ENCODE results near the gene CACNA1G. TPM values are rescaled to one million over a fixed set of nuclear protein-coding genes. Genes with fewer than 3 reads are reported as not detected.

Gene CACNA1G
- polyA plus RNA-seq, 3 donors, result 0.07 to 2.9 (median 0.64) TPM

DNA sequence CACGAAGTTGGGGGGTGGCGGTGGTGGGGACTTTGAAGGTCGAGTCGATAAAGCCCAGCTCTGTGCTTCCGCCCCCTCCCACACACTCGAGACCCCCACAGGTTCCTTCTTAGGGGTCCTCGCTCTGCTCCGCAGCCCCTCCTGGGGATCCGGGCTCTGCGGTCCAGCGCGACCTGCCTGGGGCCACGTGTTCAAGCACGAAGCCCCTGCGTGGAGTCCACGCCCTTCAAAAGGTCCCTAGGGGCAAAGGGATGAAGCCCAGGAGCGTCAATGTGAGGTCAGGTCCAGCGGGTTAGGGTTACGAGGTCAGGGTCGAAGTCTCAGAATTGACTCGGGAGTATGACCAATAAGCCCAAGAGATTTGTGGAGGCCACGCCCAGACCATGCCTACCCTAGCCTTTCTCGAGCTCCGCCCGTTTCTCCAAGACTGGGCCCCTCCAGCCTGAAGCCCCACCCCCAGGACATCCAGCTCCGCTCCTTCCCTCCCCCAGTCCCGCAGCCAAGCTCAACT lies 786 bp upstream of the CACNA1G start:
- H3K27ac ChIP-seq (ENCODE audit: low read depth, low read length), result no peak overlapping the region
- WGBS, 3 donors, result 2 to 5% (median 2%) methylated on average over 27 of the region's 27 CpGs

DNA sequence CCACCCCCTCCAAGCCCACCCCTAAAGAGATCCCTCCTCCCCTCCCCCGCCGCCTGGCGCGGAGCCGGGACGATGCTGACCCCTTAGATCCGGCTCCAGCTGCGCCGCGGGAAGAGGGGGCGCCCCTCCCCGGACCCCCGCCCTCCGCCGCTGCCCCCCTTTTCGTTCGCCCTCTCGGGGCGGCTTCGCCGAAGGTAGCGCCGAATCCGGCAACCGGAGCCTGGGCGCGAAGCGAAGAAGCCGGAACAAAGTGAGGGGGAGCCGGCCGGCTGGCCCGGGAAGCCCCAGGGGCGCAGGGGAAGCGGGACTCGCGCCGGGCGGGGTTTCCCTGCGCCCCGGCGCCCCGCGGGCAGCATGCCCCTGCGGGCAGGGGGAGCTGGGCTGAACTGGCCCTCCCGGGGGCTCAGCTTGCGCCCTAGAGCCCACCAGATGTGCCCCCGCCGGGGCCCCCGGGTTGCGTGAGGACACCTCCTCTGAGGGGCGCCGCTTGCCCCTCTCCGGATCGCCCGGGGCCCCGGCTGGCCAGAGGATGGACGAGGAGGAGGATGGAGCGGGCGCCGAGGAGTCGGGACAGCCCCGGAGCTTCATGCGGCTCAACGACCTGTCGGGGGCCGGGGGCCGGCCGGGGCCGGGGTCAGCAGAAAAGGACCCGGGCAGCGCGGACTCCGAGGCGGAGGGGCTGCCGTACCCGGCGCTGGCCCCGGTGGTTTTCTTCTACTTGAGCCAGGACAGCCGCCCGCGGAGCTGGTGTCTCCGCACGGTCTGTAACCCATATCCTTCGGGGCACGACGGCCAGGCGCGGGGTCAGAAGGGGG lies 623 bp downstream of the CACNA1G start:
- WGBS, 3 donors, result 1 to 2% (median 1%) methylated on average over 57 to 88 of the region's 88 CpGs
- H3K27ac ChIP-seq (ENCODE audit: low read depth, low read length), result no peak overlapping the region

- 1 to 5% (median 1%) methylated on average over 14 to 27 of the region's 27 CpGs for WGBS, 3 donors
- no peak overlapping the region for H3K27ac ChIP-seq (ENCODE audit: low read depth, low read length)
These were observed 1.2 kb downstream of the CACNA1G start for GRCh38 chr17:50561746-50562141.

GRCh38 chr17:50562242-50563091 lies 2.0 kb downstream of the CACNA1G start:
- 17 to 30% (median 21%) methylated on average over 19 to 22 of the region's 22 CpGs for WGBS, 3 donors
- no peak overlapping the region for H3K27ac ChIP-seq (ENCODE audit: low read depth, low read length)

GRCh38 chr17:50563092-50563511 lies 2.6 kb downstream of the CACNA1G start:
- no peak overlapping the region for H3K27ac ChIP-seq (ENCODE audit: low read depth, low read length)
- 57 to 74% (median 70%) methylated on average over 4 of the region's 4 CpGs for WGBS, 3 donors

- H3K27ac ChIP-seq (ENCODE audit: low read depth, low read length), result no peak overlapping the region
- WGBS, 3 donors, result 14 to 46% (median 18%) methylated on average over 19 of the region's 19 CpGs
These were observed 4.4 kb downstream of the CACNA1G start for GRCh38 chr17:50564916-50565315.

DNA sequence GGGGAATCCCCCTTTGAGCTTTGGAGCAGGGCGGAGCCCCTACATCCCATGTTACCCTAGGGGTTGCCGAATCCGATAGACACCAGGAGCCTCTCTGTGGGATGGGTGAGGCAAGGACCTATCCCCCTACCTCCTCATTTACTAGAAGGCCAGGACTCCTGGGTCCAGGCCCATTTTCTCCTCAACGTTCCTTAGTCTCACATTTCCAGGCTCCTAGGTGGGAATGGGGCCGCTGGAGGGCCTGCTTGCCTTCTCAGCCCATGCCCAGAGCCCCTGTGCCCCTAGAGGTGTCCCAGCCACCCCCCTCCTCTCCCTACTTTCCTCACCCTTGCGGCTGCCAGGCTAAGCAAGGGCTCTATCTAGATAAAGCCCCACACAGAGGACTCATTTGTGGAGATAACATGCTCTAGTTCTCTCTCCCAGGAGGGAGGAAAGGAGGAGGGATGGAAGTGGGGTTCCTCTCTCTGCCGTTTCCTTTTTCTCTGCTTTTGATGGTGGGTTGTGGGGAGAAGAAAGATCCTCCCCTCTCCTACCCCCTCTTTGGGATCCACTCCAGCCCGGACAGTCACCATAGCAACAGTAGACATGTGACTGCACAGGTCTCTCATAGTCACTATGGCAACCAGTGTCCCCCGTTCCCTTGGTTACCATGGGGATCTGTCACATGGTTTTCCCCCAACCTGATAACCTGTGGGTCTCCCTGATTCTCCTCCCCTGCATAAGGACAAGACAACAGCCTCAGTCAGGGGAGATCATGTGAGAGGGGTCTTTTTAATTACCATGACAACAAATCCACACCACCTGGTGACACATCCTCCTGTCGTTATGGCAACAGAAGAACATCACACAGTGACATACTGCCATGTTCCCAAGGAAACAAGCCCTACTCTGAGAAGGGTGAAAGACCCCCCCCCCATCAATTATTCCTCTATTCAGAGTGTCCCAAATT lies 5.2 kb downstream of the CACNA1G start:
- no peak overlapping the region for H3K27ac ChIP-seq (ENCODE audit: low read depth, low read length)
- 33 to 49% (median 42%) methylated on average over 10 of the region's 10 CpGs for WGBS, 3 donors

DNA sequence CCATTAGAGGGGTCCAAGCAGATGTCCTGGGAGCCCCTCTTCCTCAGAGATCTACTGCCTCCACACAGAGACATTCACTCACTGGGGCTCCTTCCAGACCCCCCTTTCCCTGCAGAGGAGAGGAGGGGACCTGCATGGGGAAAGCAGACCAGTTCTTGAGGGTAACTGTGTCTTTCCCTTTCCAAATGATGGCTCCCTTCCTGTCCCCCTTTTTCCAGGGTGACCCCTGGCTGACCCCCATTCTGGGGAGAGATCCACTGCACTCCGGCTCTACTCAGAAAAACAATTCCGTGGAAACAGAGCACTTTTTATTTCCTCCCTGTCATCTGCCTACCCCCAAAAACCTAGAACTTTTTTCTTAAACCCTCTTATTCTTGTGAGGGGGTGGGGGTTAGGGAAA lies 6.4 kb downstream of the CACNA1G start:
- 40 to 56% (median 43%) methylated on average over 2 of the region's 2 CpGs for WGBS, 3 donors

GRCh38 chr17:50568659-50569058 lies 8.1 kb downstream of the CACNA1G start:
- no peak overlapping the region for H3K27ac ChIP-seq (ENCODE audit: low read depth, low read length)
- 89 to 93% (median 92%) methylated on average over 12 of the region's 12 CpGs for WGBS, 3 donors

More for the DNA sequence above, 6.4 kb downstream of the CACNA1G start:
- no peak overlapping the region for H3K27ac ChIP-seq (ENCODE audit: low read depth, low read length)

DNA sequence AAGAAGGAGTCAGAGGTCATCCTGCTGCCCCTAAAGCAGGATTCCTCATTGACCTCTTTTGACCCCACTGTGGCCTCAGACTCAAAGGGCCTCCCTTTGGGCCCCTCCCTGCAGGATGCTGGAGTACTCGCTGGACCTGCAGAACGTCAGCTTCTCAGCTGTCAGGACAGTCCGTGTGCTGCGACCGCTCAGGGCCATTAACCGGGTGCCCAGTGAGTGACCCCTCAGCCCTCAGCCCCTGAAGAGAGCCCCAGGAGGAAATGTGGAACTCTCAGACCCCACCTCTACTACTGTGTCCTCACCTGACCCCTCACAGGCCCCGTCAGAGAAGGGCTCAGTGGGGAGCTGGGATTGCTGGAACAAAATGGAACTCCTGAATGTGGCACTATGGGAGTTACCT lies 9.1 kb downstream of the CACNA1G start:
- no peak overlapping the region for H3K27ac ChIP-seq (ENCODE audit: low read depth, low read length)
- 88 to 98% (median 90%) methylated on average over 7 of the region's 7 CpGs for WGBS, 3 donors

- 88 to 93% (median 90%) methylated on average over 8 of the region's 8 CpGs for WGBS, 3 donors
- no peak overlapping the region for H3K27ac ChIP-seq (ENCODE audit: low read depth, low read length)
These were observed 9.5 kb downstream of the CACNA1G start for GRCh38 chr17:50570032-50570431.

GRCh38 chr17:50570528-50570927 lies 10.0 kb downstream of the CACNA1G start:
- WGBS, 3 donors, result 82 to 85% (median 83%) methylated on average over 5 to 7 of the region's 7 CpGs
- H3K27ac ChIP-seq (ENCODE audit: low read depth, low read length), result no peak overlapping the region

- 85% methylated on average over 19 of the region's 19 CpGs for WGBS, 3 donors
- no peak overlapping the region for H3K27ac ChIP-seq (ENCODE audit: low read depth, low read length)
These were observed 11.2 kb downstream of the CACNA1G start for GRCh38 chr17:50571681-50572080.

DNA sequence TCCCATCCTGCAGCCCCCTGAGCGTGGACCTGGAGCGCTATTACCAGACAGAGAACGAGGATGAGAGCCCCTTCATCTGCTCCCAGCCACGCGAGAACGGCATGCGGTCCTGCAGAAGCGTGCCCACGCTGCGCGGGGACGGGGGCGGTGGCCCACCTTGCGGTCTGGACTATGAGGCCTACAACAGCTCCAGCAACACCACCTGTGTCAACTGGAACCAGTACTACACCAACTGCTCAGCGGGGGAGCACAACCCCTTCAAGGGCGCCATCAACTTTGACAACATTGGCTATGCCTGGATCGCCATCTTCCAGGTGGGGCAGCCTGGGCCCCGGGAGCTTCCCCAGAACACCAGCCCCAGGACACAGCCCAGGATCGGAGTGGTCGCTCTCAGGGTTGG lies 12.0 kb downstream of the CACNA1G start:
- no peak overlapping the region for H3K27ac ChIP-seq (ENCODE audit: low read depth, low read length)
- WGBS, 3 donors, result 94 to 97% (median 95%) methylated on average over 20 of the region's 20 CpGs

DNA sequence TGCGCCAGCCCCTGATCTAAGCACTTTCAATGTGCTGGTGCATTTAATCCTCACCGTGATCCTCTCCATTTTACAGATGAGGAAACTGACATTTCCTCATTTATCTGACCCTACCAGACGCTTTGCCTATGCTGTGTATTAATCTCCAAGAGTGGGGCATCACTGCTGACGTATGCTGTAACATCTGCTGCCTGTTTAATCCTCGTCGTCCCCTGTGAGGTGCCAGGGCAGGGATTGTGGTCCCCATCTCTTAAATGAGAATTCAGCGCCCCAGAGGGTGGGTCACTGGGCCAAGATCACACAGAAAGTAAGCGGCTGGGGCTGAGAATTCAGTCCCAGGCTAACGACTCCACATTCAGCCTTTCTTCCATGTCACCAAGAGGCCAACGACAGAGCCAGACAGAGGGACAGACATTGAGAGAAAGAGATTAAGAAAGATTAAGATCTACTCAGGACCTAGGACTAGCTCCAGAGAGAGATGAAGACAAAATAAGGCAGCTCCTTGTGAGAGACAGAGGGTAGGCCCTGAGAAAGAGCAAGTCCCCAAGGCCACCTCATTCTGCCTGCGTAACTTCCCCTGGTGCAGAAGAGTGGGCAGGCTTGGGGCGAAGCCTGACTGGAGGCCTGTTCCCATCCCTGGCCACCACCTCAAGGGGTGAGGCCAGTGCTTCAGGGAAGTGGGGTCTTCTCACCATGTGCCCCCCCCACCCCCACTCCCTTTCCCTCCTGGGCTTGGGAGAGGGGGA lies 13.5 kb downstream of the CACNA1G start:
- no peak overlapping the region for H3K27ac ChIP-seq (ENCODE audit: low read depth, low read length)
- 88 to 93% (median 91%) methylated on average over 12 of the region's 12 CpGs for WGBS, 3 donors

DNA sequence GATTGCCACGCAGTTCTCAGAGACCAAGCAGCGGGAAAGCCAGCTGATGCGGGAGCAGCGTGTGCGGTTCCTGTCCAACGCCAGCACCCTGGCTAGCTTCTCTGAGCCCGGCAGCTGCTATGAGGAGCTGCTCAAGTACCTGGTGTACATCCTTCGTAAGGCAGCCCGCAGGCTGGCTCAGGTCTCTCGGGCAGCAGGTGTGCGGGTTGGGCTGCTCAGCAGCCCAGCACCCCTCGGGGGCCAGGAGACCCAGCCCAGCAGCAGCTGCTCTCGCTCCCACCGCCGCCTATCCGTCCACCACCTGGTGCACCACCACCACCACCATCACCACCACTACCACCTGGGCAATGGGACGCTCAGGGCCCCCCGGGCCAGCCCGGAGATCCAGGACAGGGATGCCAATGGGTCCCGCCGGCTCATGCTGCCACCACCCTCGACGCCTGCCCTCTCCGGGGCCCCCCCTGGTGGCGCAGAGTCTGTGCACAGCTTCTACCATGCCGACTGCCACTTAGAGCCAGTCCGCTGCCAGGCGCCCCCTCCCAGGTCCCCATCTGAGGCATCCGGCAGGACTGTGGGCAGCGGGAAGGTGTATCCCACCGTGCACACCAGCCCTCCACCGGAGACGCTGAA lies 15.2 kb downstream of the CACNA1G start:
- 65 to 90% (median 89%) methylated on average over 29 to 33 of the region's 33 CpGs for WGBS, 3 donors
- no peak overlapping the region for H3K27ac ChIP-seq (ENCODE audit: low read depth, low read length)

DNA sequence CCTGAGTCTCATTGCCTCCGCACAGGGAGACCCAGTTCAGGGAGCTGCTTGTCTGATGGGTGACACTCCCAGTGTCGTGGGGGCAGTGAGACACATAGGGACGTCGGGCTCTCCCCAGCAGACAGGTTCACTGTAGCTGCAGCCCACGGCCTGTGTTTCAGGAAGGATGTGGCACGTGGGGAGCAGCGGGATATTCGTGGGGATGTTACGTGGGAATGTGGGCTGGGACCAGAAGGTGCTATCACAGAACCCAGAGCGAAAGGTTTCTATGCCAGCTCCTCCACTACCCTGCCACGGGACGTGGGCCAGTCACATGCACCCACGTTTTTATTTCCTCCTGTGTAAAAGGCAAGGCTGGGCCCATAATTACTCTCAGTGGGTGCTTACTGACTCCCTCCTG lies 16.3 kb downstream of the CACNA1G start:
- no peak overlapping the region for H3K27ac ChIP-seq (ENCODE audit: low read depth, low read length)
- WGBS, 3 donors, result 65 to 83% (median 68%) methylated on average over 13 of the region's 13 CpGs
